OCI-LY7 (cell line): Measurements from ENCODE around the gene CCNC. TPM values are rescaled to one million over a fixed set of nuclear protein-coding genes. Genes with fewer than 3 reads are reported as not detected.

ENCODE experiments used
- BruUV-seq: library from RNA; stranded (reverse); fragments of 400-500 nt; replicated peaks from 2 replicates; lab custom pipeline; 2021; lab: Mats Ljungman, UMichigan
- CTCF ChIA-PET: fragments of 300-600 bp; sonication (Branson Sonifier 250); formaldehyde crosslinking; loops from one replicate; lab custom pipeline; 2022; ENCODE audit warnings: antibody characterized with exemption; ENCODE audit not compliant: unreplicated experiment; lab: Charles Lee
- POLR2A ChIA-PET: fragments of 300-600 bp; sonication (Branson Sonifier 250); formaldehyde crosslinking; loops from one replicate; lab custom pipeline; 2022; ENCODE audit warnings: antibody characterized with exemption; lab: Charles Lee
- DNase-seq: peaks from one replicate; pipeline ENCODE4 v3.0.0-alpha.2; 2015; ENCODE audit warnings: low spot score
- H2AFZ ChIP-seq: fragments of 200-600 bp; sonication (generic), shearing (Covaris generic); 2 replicates; pipeline ENCODE4 v1.6.1; 2014; ENCODE audit warnings: mild to moderate bottlenecking, antibody characterized with exemption, low read length, moderate library complexity
- H3K27ac ChIP-seq: fragments of 200-600 bp; sonication (generic); 2 replicates; pipeline ENCODE4 v1.5.1; 2014; ENCODE audit warnings: mixed run types, low read depth, mild to moderate bottlenecking, moderate library complexity, low read length, inconsistent platforms; ENCODE audit not compliant: poor library complexity, severe bottlenecking
- H3K36me3 ChIP-seq: fragments of 200-600 bp; sonication (generic); 2 replicates; pipeline ENCODE4 v1.6.1; 2014; ENCODE audit warnings: mild to moderate bottlenecking, antibody characterized with exemption, low read length, moderate library complexity, mixed read lengths; ENCODE audit not compliant: insufficient read depth
- H3K4me1 ChIP-seq: fragments of 200-600 bp; sonication (generic); 2 replicates; pipeline ENCODE4 v1.5.1; 2014; ENCODE audit warnings: mild to moderate bottlenecking, low read length; ENCODE audit not compliant: insufficient read depth, poor library complexity, severe bottlenecking
- H3K4me2 ChIP-seq: fragments of 200-600 bp; sonication (generic); 2 replicates; pipeline ENCODE4 v1.6.1; 2014; ENCODE audit warnings: mild to moderate bottlenecking, low read length
- H3K4me3 ChIP-seq: fragments of 200-600 bp; sonication (generic); 2 replicates; pipeline ENCODE4 v1.5.1; 2014; ENCODE audit warnings: mild to moderate bottlenecking, low read depth, low read length; ENCODE audit not compliant: poor library complexity, severe bottlenecking
- H3K79me2 ChIP-seq: fragments of 200-600 bp; sonication (generic); 2 replicates; pipeline ENCODE4 v1.6.1; 2016; ENCODE audit warnings: low read depth, mild to moderate bottlenecking, low read length, moderate library complexity, mixed read lengths; ENCODE audit not compliant: insufficient read depth
- H3K9me2 ChIP-seq: fragments of 200-600 bp; sonication (generic); 2 replicates; pipeline ENCODE4 v1.6.1; 2016; ENCODE audit warnings: mild to moderate bottlenecking, low read length, mixed read lengths; ENCODE audit not compliant: insufficient read depth
- H3K9me3 ChIP-seq: fragments of 200-600 bp; sonication (generic); 2 replicates; pipeline ENCODE4 v1.6.1; 2014; ENCODE audit warnings: mild to moderate bottlenecking, mixed run types, low read length, mixed read lengths
- H4K20me1 ChIP-seq: fragments of 200-600 bp; sonication (generic); 2 replicates; pipeline ENCODE4 v1.6.1; 2014; ENCODE audit warnings: mild to moderate bottlenecking, antibody characterized with exemption, low read length, moderate library complexity, mixed read lengths; ENCODE audit not compliant: insufficient read depth
- CTCF ChIP-seq: fragments of 200-600 bp; sonication (generic); conservative IDR thresholded peaks from 2 replicates; pipeline ENCODE4 v1.5.1; 2014; ENCODE audit warnings: mild to moderate bottlenecking, antibody characterized with exemption, low read length, moderate library complexity, mixed read lengths
- EZH2phosphoT487 ChIP-seq: fragments of 200-600 bp; sonication (generic); IDR thresholded peaks from 2 replicates; pipeline ENCODE4 v1.6.1; 2018; ENCODE audit warnings: low read depth, borderline replicate concordance, mild to moderate bottlenecking, mixed run types, antibody characterized with exemption, low read length, moderate library complexity, mixed read lengths
- intact Hi-C: fragments of 100-400 bp; cut with micrococcal nuclease; formaldehyde crosslinking; loops from one replicate; pipeline ENCODE4 v1.10.0; 2022; ENCODE audit not compliant: unreplicated experiment
- total RNA-seq, 2 experiments: library from RNA; depleted of rRNA in 1 of 2; stranded (reverse); fragments of >200 nt in 1 of 2; shearing (Covaris generic) in 1 of 2; gene quantifications; 2 replicates each; pipeline ENCODE4 v1.2.3, GENCODE V29; 2014 to 2022

CCNC gene
- total RNA-seq, 2 experiments from 2014 or later = 58.4 to 91.9 TPM

- peak overlapping the region; percentile 60 for H3K4me3 ChIP-seq
- POLR2A ChIA-PET = no interaction called here
- intact Hi-C loops = no loop called here
Observed at GRCh38 chr6:99613409-99613704, 44.9 kb upstream of the CCNC start.

GRCh38 chr6:99612551-99613408, 44.3 kb upstream of the CCNC start:
- Histone ChIP-seq H3K27ac (no peak overlapping the region), H2AFZ (no peak overlapping the region), H3K4me2 (peak overlapping the region; percentile 57; the same call in 1 of the 2 replicates), H3K9me3 (no peaks in the 10 kb centered on the region), H3K79me2 (no peaks in the 10 kb centered on the region), H3K4me3 (no peak overlapping the region), H3K9me2 (no peaks in the 10 kb centered on the region), H3K4me1 (no peaks in the 10 kb centered on the region), H3K36me3 (no peaks in the 10 kb centered on the region), H4K20me1 (no peaks in the 10 kb centered on the region)
- TF ChIP-seq EZH2phosphoT487 (no peak), CTCF (no peak)
- ChIA-PET POLR2A (interaction anchor here (1.4 kb wide), 1 partner anchor 38 kb away, joined by 4 read pairs; no protein-coding TSS in a partner anchor), CTCF (interaction anchor here (0.5 kb wide), 1 partner anchor 139 kb away, joined by 3 read pairs; no protein-coding TSS in a partner anchor)
- intact Hi-C loops = no loop called here
- no TSS peak for BruUV-seq
- DNase-seq = no peak

More at GRCh38 chr6:99613409-99613704, 44.9 kb upstream of the CCNC start:
- H4K20me1 ChIP-seq = no peaks in the 10 kb centered on the region
- no TSS peak for BruUV-seq
- no peaks in the 10 kb centered on the region for H3K4me1 ChIP-seq
- peak; percentile 50 for TF ChIP-seq CTCF
- no peak for TF ChIP-seq EZH2phosphoT487
- H3K27ac ChIP-seq = no peak overlapping the region
- peak; percentile 24 for DNase-seq
- no peaks in the 10 kb centered on the region for H3K9me2 ChIP-seq
- H3K4me2 ChIP-seq = peak overlapping the region; percentile 57
- no peaks in the 10 kb centered on the region for H3K36me3 ChIP-seq
- no peaks in the 10 kb centered on the region for H3K9me3 ChIP-seq
- H3K79me2 ChIP-seq = no peaks in the 10 kb centered on the region
- H2AFZ ChIP-seq = peak overlapping the region; percentile 77; the same call in 1 of the 2 replicates
- CTCF ChIA-PET = no interaction called here

GRCh38 chr6:99611148-99611547, 42.7 kb upstream of the CCNC start:
- POLR2A ChIA-PET = interaction anchor here (1.4 kb wide), 1 partner anchor 36 kb away, joined by 4 read pairs; no protein-coding TSS in a partner anchor
- H2AFZ ChIP-seq = no peak overlapping the region
- H3K9me2 ChIP-seq = no peaks in the 10 kb centered on the region
- intact Hi-C loops = no loop called here
- H3K4me1 ChIP-seq = no peaks in the 10 kb centered on the region
- TF ChIP-seq EZH2phosphoT487 (no peak), CTCF (no peak)
- no TSS peak for BruUV-seq
- no peak overlapping the region for H3K27ac ChIP-seq
- H4K20me1 ChIP-seq = no peaks in the 10 kb centered on the region
- CTCF ChIA-PET = no interaction called here
- H3K36me3 ChIP-seq = no peaks in the 10 kb centered on the region
- no peak for DNase-seq
- no peaks in the 10 kb centered on the region for H3K79me2 ChIP-seq
- H3K4me3 ChIP-seq = no peak overlapping the region
- H3K9me3 ChIP-seq = no peaks in the 10 kb centered on the region
- H3K4me2 ChIP-seq = no peak overlapping the region
